Ascending aorta (tissue), 2 donors: Measurements from ENCODE around the gene TRIM72. TPM values are rescaled to one million over a fixed set of nuclear protein-coding genes. Genes with fewer than 3 reads are reported as not detected.

Experiments
- DNase-seq, 2 donors: peaks; one replicate each; pipeline ENCODE4 v3.0.0-alpha.2; 2019; ENCODE audit warnings: low spot score in 2 of 2
- H3K27ac ChIP-seq, 2 donors: fragments of 200-600 bp; sonication (generic); one replicate each; pipeline ENCODE4 v1.5.1; 2016 to 2017; ENCODE audit warnings: mild to moderate bottlenecking in 1 of 2
- H3K27me3 ChIP-seq: fragments of 200-600 bp; sonication (generic); one replicate; pipeline ENCODE4 v1.5.1; 2017
- H3K36me3 ChIP-seq, 2 donors: fragments of 200-600 bp; sonication (generic); one replicate each; pipeline ENCODE4 v1.5.1; 2016
- H3K4me1 ChIP-seq, 2 donors: fragments of 200-600 bp; sonication (generic); one replicate each; pipeline ENCODE4 v1.5.1; 2016 to 2017; ENCODE audit warnings: mild to moderate bottlenecking in 1 of 2
- H3K4me3 ChIP-seq, 2 donors: fragments of 200-600 bp; sonication (generic); one replicate each; pipeline ENCODE4 v1.5.1; 2016 to 2017; ENCODE audit warnings: mild to moderate bottlenecking in 1 of 2
- H3K9me3 ChIP-seq, 2 donors: fragments of 200-600 bp; sonication (generic); one replicate each; pipeline ENCODE4 v1.5.1; 2016
- intact Hi-C: fragments of 100-400 bp; cut with DNase I; formaldehyde crosslinking; loops from one replicate; pipeline ENCODE4 v1.15.1; 2023
- total RNA-seq: library from RNA; depleted of rRNA; stranded (reverse); fragments of >200 nt; gene quantifications from one replicate; pipeline ENCODE4 v1.1.0, GENCODE V29; 2016
- TF ChIP-seq, protein P1 (sequence below), 3 experiments: fragments of 200-600 bp in 2 of 3; fragments of 450-650 bp in 1 of 3; sonication (generic) in 2 of 3; IDR thresholded peaks; one replicate each; pipeline ENCODE4 v1.5.1; 2016 to 2019; ENCODE audit warnings: antibody characterized with exemption in 3 of 3, mild to moderate bottlenecking in 1 of 3, moderate library complexity in 1 of 3

Gene TRIM72
- total RNA-seq, 1 donor from 2014 or later = not detected

DNA sequence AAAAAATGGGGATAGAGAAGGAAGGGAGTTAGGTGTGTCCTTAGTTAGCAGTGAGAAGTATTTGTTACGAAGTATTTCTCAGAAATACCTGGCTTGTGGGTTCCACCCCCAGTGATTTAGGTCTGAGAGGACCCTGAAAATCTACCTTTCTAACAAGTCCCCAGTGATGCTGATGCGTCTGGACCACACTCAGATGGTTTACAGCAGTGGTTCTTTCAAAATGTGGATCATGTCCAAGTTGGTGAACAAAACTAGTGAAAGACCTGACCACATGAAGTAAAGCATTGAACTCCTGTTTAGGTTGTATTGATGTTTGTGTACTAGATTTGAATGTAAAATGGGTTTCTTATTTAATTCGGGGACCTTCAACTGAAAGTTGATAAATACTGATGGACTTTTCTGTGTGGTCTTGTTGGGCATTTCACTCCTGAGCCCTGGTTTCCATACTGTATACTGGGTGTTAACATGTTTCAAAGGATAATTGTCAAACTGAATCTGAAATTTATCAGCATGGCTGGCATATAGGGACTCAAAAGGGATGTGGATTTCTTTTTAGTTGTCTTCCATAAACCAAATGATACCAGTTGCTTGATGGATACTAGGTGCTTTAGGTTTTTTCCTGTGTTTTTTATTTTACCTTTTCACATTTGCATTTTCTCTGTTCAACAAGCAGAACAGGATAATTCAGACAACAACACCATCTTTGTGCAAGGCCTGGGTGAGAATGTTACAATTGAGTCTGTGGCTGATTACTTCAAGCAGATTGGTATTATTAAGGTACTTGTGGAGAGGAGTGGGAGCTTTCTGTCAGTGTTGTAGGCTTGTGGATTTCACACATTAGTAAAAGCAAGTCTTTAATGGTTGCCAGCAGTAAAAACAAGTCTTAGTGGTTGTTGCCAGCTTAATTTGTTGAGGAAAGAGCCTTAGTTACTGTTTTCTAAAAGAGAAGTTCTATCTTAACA, 25.2 kb upstream of the TRIM72 start:
- DNase-seq = no peak
- no peaks in the 10 kb centered on the region for H3K27me3 ChIP-seq
- H3K36me3 ChIP-seq = peaks cover 99% of the 10 kb centered on the region in 2 donors
- no peak overlapping the region for H3K4me3 ChIP-seq
- no peak overlapping the region for H3K27ac ChIP-seq
- TF ChIP-seq, protein P1, sequence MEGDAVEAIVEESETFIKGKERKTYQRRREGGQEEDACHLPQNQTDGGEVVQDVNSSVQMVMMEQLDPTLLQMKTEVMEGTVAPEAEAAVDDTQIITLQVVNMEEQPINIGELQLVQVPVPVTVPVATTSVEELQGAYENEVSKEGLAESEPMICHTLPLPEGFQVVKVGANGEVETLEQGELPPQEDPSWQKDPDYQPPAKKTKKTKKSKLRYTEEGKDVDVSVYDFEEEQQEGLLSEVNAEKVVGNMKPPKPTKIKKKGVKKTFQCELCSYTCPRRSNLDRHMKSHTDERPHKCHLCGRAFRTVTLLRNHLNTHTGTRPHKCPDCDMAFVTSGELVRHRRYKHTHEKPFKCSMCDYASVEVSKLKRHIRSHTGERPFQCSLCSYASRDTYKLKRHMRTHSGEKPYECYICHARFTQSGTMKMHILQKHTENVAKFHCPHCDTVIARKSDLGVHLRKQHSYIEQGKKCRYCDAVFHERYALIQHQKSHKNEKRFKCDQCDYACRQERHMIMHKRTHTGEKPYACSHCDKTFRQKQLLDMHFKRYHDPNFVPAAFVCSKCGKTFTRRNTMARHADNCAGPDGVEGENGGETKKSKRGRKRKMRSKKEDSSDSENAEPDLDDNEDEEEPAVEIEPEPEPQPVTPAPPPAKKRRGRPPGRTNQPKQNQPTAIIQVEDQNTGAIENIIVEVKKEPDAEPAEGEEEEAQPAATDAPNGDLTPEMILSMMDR (IDR thresholded peaks at IDR 0.05) = no peak
- no peaks in the 10 kb centered on the region for H3K9me3 ChIP-seq
- H3K4me1 ChIP-seq = peaks cover 0 to 3% of the 10 kb centered on the region in 2 donors
- intact Hi-C loops = no loop called here

DNA sequence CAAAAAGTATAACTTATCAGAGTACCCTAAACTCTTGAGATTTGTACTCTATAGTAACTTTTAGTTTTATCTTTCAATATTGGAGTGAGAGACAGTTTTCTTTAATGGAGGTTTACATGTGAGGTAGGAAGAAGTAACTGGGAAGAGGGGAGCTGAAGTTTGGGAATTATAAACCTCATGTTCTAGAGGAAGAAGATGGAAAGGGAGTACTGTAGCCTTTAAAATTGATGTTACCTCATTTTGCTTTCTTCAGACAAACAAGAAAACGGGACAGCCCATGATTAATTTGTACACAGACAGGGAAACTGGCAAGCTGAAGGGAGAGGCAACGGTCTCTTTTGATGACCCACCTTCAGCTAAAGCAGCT, 24.5 kb upstream of the TRIM72 start:
- no peaks in the 10 kb centered on the region for H3K9me3 ChIP-seq
- intact Hi-C loops = no loop called here
- H3K27me3 ChIP-seq = no peaks in the 10 kb centered on the region
- H3K36me3 ChIP-seq = peaks cover 95 to 99% of the 10 kb centered on the region in 2 donors
- no peaks in the 10 kb centered on the region for H3K4me1 ChIP-seq
- no peak overlapping the region for H3K27ac ChIP-seq
- H3K4me3 ChIP-seq = no peak overlapping the region
- DNase-seq = no peak
- TF ChIP-seq, protein P1 (IDR thresholded peaks at IDR 0.05) = no peak

DNA sequence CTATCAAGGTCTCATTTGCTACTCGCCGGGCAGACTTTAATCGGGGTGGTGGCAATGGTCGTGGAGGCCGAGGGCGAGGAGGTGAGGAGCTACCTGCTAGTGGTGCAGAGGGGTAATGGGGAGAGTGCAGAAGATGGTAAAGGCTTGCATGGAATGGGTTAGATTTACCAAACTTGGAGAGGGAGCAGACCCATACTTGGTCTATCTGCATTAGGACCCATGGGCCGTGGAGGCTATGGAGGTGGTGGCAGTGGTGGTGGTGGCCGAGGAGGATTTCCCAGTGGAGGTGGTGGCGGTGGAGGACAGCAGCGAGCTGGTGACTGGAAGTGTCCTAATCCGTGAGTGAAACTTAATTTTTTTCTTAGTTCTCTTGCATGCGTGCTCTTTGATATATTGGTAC, 23.9 kb upstream of the TRIM72 start:
- no peaks in the 10 kb centered on the region for H3K27me3 ChIP-seq
- intact Hi-C loops = no loop called here
- no peak for DNase-seq
- no peaks in the 10 kb centered on the region for H3K4me1 ChIP-seq
- no peaks in the 10 kb centered on the region for H3K9me3 ChIP-seq
- no peak overlapping the region for H3K27ac ChIP-seq
- TF ChIP-seq, protein P1 (IDR thresholded peaks at IDR 0.05) = no peak
- peaks cover 91 to 97% of the 10 kb centered on the region in 2 donors for H3K36me3 ChIP-seq
- no peak overlapping the region for H3K4me3 ChIP-seq

DNA sequence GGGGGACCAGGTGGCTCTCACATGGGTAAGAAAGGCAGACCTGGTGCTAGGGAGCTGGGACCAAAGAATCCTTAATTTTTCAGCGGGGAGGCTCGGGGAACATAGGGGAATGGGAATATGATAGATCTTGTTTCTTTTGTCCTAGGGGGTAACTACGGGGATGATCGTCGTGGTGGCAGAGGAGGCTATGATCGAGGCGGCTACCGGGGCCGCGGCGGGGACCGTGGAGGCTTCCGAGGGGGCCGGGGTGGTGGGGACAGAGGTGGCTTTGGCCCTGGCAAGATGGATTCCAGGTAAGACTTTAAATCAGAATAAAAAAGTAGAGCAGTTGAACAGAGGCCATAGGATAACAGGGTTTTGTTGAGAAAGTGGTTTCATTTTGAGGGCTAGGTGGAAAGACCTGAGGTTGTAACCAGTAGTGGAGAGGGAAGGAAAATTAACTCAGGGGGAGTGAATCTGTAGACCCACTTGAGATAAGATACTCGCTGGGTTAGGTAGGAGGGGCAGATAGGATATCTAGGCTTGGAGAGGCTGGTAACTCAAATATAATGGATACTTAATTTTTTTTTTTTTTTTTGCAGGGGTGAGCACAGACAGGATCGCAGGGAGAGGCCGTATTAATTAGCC, 23.0 kb upstream of the TRIM72 start:
- TF ChIP-seq, protein P1 (IDR thresholded peaks at IDR 0.05) = no peak
- no peak for DNase-seq
- H3K36me3 ChIP-seq = peaks cover 91 to 97% of the 10 kb centered on the region in 2 donors

DNA sequence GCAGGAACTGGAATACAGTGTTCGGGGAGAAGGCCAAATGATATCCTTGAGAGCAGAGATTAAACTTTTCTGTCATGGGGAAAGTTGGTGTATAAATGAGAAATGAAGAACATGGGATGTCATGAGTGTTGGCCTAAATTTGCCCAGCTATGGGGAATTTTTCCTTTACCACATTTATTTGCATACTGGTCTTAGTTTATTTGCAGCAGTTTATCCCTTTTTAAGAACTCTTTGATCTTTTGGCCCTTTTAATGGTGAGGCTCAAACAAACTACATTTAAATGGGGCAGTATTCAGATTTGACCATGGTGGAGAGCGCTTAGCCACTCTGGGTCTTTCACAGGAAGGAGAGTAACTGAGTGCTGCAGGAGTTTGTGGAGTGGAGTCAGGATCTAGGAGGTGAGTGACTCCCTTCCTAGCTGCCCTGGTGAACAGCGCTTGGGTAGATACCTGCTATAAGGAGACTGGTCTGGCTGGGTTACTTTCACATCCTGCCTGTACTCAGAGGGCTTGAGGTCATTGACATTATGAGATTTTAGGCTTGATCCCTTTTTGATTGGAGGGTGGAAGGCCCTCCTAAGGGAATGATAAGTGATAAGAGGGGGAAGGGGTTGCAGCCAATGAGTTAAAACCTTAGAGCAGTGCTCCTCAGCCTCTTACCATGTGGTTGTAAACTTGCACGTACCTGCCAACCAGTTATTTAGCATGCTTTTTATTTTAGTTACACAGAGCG, 22.1 kb upstream of the TRIM72 start:
- H3K4me1 ChIP-seq = no peaks in the 10 kb centered on the region
- H3K9me3 ChIP-seq = no peaks in the 10 kb centered on the region
- no peak for DNase-seq
- TF ChIP-seq, protein P1 (IDR thresholded peaks at IDR 0.05) = no peak
- intact Hi-C loops = no loop called here
- no peak overlapping the region for H3K4me3 ChIP-seq
- H3K27ac ChIP-seq = no peak overlapping the region
- peaks cover 88 to 95% of the 10 kb centered on the region in 2 donors for H3K36me3 ChIP-seq
- no peaks in the 10 kb centered on the region for H3K27me3 ChIP-seq

More for the DNA sequence above, 23.0 kb upstream of the TRIM72 start:
- H3K27ac ChIP-seq = no peak overlapping the region
- H3K4me3 ChIP-seq = no peak overlapping the region
- intact Hi-C loops = no loop called here
- no peaks in the 10 kb centered on the region for H3K27me3 ChIP-seq
- H3K9me3 ChIP-seq = no peaks in the 10 kb centered on the region
- H3K4me1 ChIP-seq = no peaks in the 10 kb centered on the region
